GM12892 (cell line): Measurements from ENCODE around the gene NFATC2.

ENCODE experiments used
- POLR2A ChIP-seq: IDR thresholded peaks from 2 replicates; pipeline ENCODE4 v1.6.1; 2011; ENCODE audit warnings: low read depth, low read length, control low read depth
- POLR2AphosphoS5 ChIP-seq: IDR thresholded peaks from 2 replicates; pipeline ENCODE4 v1.6.1; 2011; ENCODE audit warnings: low read depth, low read length, control low read depth

DNA sequence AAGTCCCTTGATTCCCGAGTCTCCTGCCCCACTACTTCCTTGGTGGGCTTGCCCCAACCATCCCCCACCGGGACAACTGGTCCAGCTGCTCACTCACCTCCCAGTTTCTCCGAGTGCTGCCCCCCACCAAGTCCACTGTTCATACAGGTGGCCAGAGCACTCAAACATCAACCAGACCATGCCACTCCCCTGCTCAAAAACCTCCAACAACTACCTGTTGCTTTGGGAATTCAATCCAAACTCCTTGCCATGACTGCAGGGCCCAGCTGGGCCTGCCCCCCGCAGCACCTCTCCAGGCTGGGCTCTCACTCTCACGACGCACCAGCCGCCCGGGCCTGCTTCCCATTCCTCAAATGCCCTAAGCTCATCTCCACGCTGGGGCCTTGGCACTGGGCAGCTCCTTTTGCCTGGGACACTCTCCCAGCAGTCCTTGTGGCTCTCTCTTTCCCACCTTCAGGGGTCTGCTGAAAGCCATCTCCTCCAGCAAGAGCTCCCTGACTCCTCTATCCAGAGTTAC lies 97.5 kb downstream of the NFATC2 start:
- no peak for TF ChIP-seq POLR2A
- no peak for TF ChIP-seq POLR2AphosphoS5
